ENCODE measurements around the gene TEX38. TPM values are rescaled to one million over a fixed set of nuclear protein-coding genes. Genes with fewer than 3 reads are reported as not detected.

The TEX38 gene
- polyA plus RNA-seq, 2 of the 4 experiments (the other 2 are of a cell fraction) = not detected

- 95% methylated on average over 1 of the region's 1 CpG for WGBS (ENCODE audit: missing lambda C conversion rate)
- ATAC-seq (no peak), FAIRE-seq (no peak), DNase-seq (ENCODE audit: low read depth in 1 of 2, low spot score in 1 of 2) (no peak)
- Histone ChIP-seq H3K9me3 (no peaks in the 10 kb centered on the region), H3K4me1 (peaks cover 16% of the 10 kb centered on the region), H3K4me2 (no peak overlapping the region), H3K4me3 (no peak overlapping the region), H3K27ac (no peak overlapping the region)
- ChIA-PET CTCF (no interaction called here), POLR2A (no interaction called here)
- no peak for TF ChIP-seq FOXS1 (CRISPR knock-in tag; IDR thresholded peaks at IDR 0.05)
- no peak for TF ChIP-seq ZSCAN20 (CRISPR knock-in tag; IDR thresholded peaks at IDR 0.05)
- no peak for TF ChIP-seq EHMT2 (IDR thresholded peaks at IDR 0.05; ENCODE audit: low read depth)
- TF ChIP-seq HDAC2 (IDR thresholded peaks at IDR 0.05) = no peak
- no peak for TF ChIP-seq KDM1A (IDR thresholded peaks at IDR 0.05; ENCODE audit: low read depth)
- no peak for TF ChIP-seq MAZ (IDR thresholded peaks at IDR 0.05; ENCODE audit: borderline replicate concordance, low read depth, low read length)
- TF ChIP-seq TP53 (CRISPR knock-in tag; IDR thresholded peaks at IDR 0.05) = no peak
- no peak for TF ChIP-seq NFE2L2 (conservative IDR thresholded peaks at IDR 0.05; ENCODE audit: low read length)
- no peak for TF ChIP-seq E2F6 (IDR thresholded peaks at IDR 0.05; ENCODE audit: borderline replicate concordance, low read depth)
- TF ChIP-seq PHF8 (IDR thresholded peaks at IDR 0.05; ENCODE audit: borderline replicate concordance, low read depth) = no peak
- no peak for TF ChIP-seq TFCP2L1 (CRISPR knock-in tag; IDR thresholded peaks at IDR 0.05)
- no peak for TF ChIP-seq POLR2AphosphoS2 (conservative IDR thresholded peaks at IDR 0.05; ENCODE audit: low read length)
- no peak for TF ChIP-seq RARB (CRISPR knock-in tag; IDR thresholded peaks at IDR 0.05)
- no peak for TF ChIP-seq RAD21 (conservative IDR thresholded peaks at IDR 0.05 in 1 of 2, IDR thresholded peaks at IDR 0.05 in 1 of 2)
- no peak for TF ChIP-seq ZC3H11A (IDR thresholded peaks at IDR 0.05)
- no peak for TF ChIP-seq MAFK (IDR thresholded peaks at IDR 0.05; ENCODE audit: partially characterized antibody)
- TF ChIP-seq CHD2 (IDR thresholded peaks at IDR 0.05; ENCODE audit: low read length, partially characterized antibody) = no peak
- TF ChIP-seq RFX5 (IDR thresholded peaks at IDR 0.05) = no peak
- TF ChIP-seq SMC3 (IDR thresholded peaks at IDR 0.05) = no peak
Observed at GRCh38 chr1:46670134-46670533, 1.5 kb upstream of the TEX38 start.

DNA sequence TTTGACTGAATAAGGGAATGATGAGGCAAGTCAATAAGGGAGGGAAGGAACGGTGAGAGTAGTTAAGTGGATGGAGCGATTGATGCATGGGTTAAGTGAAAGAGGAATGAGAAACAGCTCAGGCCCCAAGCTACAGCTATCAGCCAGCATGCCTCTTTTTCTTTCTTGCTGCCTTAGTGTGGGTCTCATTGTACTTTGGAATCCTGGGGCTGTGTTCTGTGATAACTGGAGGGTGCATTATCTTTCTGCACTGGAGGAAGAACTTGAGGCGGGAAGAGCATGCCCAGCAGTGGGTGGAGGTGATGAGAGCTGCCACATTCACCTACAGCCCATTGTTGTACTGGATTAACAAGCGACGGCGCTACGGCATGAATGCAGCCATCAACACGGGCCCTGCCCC lies 1.0 kb downstream of the TEX38 start:
- FAIRE-seq (no peak), ATAC-seq (no peak), DNase-seq (ENCODE audit: low read depth in 1 of 2, low spot score in 1 of 2) (no peak)
- H3K4me2 ChIP-seq = no peak overlapping the region
- ChIA-PET POLR2A (no interaction called here), CTCF (interaction anchor here (1.0 kb wide), 1 partner anchor 11 kb away, joined by 3 read pairs; no protein-coding TSS in a partner anchor)
- WGBS (ENCODE audit: missing lambda C conversion rate) = 72% methylated on average over 8 of the region's 8 CpGs
- no peak overlapping the region for H3K27ac ChIP-seq
- no peak overlapping the region for H3K4me3 ChIP-seq
- H3K4me1 ChIP-seq = 0 out of 3 replicates have a peak, but pooled peaks cover 5% of the 10 kb centered on the region
- no peaks in the 10 kb centered on the region for H3K9me3 ChIP-seq
- TF ChIP-seq CHD2 (IDR thresholded peaks at IDR 0.05; ENCODE audit: low read length, partially characterized antibody) = no peak
- TF ChIP-seq EHMT2 (IDR thresholded peaks at IDR 0.05; ENCODE audit: low read depth) = no peak
- TF ChIP-seq, protein P1, sequence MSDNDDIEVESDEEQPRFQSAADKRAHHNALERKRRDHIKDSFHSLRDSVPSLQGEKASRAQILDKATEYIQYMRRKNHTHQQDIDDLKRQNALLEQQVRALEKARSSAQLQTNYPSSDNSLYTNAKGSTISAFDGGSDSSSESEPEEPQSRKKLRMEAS (IDR thresholded peaks at IDR 0.05) = no peak
- no peak for TF ChIP-seq HOXB13 (CRISPR knock-in tag; IDR thresholded peaks at IDR 0.05; ENCODE audit: low read depth)
- TF ChIP-seq HDAC2 (IDR thresholded peaks at IDR 0.05) = no peak
- no peak for TF ChIP-seq HMGXB4 (CRISPR knock-in tag; IDR thresholded peaks at IDR 0.05; ENCODE audit: borderline replicate concordance)
- no peak for TF ChIP-seq ATOH8 (CRISPR knock-in tag; IDR thresholded peaks at IDR 0.05; ENCODE audit: low read depth)
- no peak for TF ChIP-seq RNF2 (IDR thresholded peaks at IDR 0.05; ENCODE audit: borderline replicate concordance, low read depth)
- TF ChIP-seq JUNB (IDR thresholded peaks at IDR 0.05) = no peak
- no peak for TF ChIP-seq JUN (IDR thresholded peaks at IDR 0.05)
- no peak for TF ChIP-seq SREBF2 (IDR thresholded peaks at IDR 0.05)
- TF ChIP-seq SMC3 (IDR thresholded peaks at IDR 0.05) = no peak
- TF ChIP-seq, protein P2, sequence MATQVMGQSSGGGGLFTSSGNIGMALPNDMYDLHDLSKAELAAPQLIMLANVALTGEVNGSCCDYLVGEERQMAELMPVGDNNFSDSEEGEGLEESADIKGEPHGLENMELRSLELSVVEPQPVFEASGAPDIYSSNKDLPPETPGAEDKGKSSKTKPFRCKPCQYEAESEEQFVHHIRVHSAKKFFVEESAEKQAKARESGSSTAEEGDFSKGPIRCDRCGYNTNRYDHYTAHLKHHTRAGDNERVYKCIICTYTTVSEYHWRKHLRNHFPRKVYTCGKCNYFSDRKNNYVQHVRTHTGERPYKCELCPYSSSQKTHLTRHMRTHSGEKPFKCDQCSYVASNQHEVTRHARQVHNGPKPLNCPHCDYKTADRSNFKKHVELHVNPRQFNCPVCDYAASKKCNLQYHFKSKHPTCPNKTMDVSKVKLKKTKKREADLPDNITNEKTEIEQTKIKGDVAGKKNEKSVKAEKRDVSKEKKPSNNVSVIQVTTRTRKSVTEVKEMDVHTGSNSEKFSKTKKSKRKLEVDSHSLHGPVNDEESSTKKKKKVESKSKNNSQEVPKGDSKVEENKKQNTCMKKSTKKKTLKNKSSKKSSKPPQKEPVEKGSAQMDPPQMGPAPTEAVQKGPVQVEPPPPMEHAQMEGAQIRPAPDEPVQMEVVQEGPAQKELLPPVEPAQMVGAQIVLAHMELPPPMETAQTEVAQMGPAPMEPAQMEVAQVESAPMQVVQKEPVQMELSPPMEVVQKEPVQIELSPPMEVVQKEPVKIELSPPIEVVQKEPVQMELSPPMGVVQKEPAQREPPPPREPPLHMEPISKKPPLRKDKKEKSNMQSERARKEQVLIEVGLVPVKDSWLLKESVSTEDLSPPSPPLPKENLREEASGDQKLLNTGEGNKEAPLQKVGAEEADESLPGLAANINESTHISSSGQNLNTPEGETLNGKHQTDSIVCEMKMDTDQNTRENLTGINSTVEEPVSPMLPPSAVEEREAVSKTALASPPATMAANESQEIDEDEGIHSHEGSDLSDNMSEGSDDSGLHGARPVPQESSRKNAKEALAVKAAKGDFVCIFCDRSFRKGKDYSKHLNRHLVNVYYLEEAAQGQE (IDR thresholded peaks at IDR 0.05) = no peak
- no peak for TF ChIP-seq PBX3 (IDR thresholded peaks at IDR 0.05)
- no peak for TF ChIP-seq HEYL (CRISPR knock-in tag; IDR thresholded peaks at IDR 0.05)

All from A549 (cell line).